Hematopoietic multipotent progenitor cell treated with erythropoietin and hydrocortisone succinate and interleukin-3 and kit ligand, for 8 days (in vitro differentiated cells): ENCODE measurements around the gene MYH1.
"Not testable (repeated sequence)": the region's sequence is repeated elsewhere in the genome, so short reads cannot be mapped to it uniquely, and the experiment has no call there.

Experiments used
- DNase-seq: peaks from one replicate; pipeline ENCODE4 v3.0.0-alpha.2; 2015

MYH1 gene

DNA sequence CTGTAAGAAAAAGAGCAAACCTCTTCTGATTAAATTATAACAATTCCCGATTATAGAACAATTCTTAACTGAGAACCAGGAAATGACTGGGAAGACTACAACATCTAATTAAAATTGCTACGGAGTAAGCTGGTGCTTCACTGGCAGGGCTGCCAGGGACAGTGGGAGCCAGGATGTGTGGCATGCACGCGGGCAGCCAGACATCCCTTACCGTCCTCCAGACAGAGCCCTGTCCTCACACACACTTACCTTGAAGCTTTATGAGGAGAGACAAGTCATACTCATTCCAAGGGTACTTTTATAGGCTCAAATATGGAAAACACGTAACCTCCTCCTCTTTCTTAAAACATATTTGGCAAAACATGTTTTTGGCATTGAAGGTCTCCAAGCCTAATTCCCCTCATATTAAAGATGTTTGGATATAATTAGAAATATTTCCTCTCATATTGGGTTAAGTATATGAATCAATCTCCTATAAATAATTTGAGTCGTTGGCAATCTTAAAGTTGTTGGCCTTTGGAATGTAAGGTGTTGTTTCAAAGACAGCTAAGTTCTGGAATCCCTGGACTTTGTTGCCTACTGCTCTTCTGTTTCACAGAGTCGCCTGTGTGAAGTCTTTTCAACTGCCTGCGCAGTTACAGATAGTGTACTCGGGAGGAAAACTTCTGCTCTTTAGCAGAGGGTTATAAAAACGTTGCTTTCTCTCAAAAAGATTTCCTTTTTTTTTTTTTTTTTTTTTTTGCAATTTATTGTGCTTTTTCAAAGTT lies at the start of gene MYH1:
TSS of gene MYH1 (minus strand) at position 272 of the 767 bp plus-strand sequence. CDS start 1,900 bp downstream, outside the sequence.
- no peak for DNase-seq

- no peak for DNase-seq
Measured at GRCh38 chr17:10563991-10564660, 45.8 kb upstream of the MYH1 start.

DNA sequence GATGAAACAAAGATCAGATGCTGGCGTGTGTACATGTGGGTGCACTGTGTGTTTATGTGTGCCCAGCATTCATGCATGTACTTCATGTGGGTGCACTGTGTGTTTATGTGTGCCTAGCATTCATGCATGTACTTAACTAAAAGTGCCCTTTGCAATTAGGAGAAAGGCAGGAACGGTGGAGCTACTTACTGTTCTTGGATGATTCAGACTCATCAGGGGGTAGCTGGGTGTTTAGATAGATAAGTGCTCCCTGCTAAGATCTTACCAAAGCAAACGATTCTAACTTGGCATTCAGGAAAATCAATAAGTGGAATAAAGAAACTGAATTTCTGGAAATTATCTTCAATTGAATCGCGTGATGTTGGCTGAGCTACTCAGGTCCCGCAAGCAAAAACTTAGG lies 39.7 kb upstream of the MYH1 start:
- no peak for DNase-seq

DNA sequence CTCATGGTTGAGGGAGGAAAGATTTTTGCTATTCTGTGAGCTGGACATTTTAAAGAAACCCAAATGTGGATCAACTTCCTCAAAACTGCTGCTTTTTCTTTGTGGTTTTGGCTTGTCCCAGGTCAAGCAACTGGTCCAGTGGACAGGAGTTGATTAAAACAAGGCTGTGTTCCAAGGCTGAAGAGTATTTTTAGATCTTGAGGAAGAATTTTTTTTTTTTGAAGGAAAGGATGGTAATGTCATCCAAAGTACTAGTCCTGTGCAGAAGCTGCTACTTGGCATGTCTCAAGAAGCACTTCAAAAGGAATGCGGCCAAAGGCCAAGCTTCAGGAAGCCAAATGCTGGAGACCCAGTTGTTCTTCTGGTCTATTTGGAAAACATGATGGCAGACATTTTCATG lies 39.1 kb upstream of the MYH1 start:
- DNase-seq: no peak

GRCh38 chr17:10556301-10557005 lies 38.1 kb upstream of the MYH1 start:
- no peak for DNase-seq

GRCh38 chr17:10550014-10550413 lies 31.7 kb upstream of the MYH1 start:
- no peak for DNase-seq

GRCh38 chr17:10549096-10549842 lies 30.9 kb upstream of the MYH1 start, which contains the start of gene MYH2:
TSS of gene MYH2 (minus strand) at chr17:10549658. CDS start at chr17:10547920, 1,738 bp downstream.
- no peak for DNase-seq

DNA sequence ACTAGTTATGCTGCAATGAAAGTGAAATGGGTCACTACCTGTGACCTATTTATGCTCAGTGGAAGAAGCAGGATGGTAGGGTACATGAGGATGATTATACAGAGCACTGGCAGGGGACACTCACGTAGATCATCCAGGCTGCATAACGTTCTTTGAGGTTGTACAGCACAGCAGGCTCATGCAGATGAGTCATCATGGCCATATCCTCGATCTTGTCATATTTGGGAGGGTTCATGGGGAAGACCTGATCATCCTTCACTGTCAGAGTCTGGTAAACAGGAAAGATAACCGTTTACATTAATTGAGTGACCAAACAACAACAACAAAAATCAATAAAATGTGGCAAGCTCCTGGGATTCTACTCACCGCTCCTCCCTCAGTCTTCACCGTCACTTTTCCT lies 29.0 kb upstream of the MYH1 start:
- no peak for DNase-seq

DNA sequence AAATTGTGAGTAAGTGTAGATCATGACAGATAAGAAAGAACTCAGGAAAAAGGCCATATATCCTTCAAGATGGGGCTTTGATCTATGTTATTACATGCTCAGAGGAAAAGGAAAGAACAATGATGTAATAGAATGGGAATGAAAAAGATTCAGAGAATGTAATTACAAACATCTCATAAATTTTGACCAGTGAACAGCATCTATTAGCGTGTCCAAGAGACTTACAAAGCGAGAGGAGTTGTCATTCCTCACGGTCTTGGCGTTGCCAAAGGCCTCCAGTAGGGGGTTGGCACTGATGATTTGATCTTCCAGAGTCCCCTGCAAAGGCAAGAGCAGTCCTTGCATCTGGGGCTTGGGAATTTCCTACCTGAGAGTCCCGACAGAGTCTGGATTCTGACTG lies 25.1 kb upstream of the MYH1 start:
- DNase-seq: not testable (repeated sequence)

GRCh38 chr17:10541179-10541578 lies 22.8 kb upstream of the MYH1 start:
- not testable (repeated sequence) for DNase-seq

DNA sequence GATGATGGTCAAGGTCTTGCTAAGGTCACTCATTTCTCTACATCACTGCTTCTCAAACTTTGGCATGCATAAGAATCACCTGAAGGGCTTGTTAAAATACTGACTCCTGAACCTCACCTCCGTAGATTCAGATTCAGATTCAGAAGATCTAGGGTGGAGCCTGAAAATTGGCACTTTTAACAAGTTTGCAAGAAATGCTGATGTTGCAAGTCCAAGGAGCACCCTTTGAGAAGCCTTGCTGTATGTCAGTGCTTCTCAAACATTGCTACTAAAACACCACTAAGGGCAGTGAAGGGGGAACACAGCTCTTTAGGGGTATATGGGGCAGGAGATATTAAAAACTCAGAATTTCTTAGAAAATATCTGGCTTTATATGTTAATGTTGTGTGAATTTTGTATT lies 13.7 kb upstream of the MYH1 start:
- no peak for DNase-seq

DNA sequence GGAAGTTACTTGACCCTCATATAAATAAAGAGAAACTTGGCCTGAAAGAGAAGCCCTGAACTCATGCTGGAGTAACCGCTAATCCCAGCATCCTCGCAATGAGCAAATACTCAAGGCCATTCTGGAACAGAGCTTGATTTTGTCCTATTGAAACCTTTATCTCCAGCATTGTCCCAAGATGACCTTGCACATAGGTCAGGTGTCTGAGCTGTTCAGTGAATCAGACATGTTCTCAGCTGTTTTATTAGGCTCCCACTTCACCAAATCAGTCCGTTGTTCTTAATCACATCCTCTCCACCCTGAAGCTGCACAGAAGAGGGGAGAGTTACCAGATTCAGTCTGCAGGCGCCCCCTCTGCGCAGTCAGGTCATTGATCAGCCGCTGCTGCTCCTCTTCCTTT lies 9.1 kb upstream of the MYH1 start:
- DNase-seq: no peak

DNA sequence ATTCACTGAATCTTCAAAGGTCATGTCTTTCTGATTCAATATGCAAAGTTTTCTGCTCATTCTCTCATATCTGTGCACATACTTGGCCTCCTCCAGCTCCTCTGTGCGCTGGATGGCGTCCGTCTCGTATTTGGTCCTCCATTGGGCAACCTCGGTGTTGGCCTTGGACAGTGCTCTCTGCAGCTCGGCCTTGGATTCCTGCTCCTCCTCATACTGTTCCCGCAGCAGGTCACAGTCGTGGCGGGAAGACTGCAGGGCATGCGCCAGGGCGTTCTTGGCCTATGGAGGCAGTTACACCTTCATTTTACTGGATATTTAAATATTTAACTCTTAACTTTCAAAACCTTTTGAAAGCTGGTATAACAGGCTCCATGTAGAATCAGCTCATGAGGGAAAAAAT lies 8.2 kb upstream of the MYH1 start:
- no peak for DNase-seq

GRCh38 chr17:10523064-10523463 lies 4.7 kb upstream of the MYH1 start:
- no peak for DNase-seq

GRCh38 chr17:10521949-10522348 lies 3.6 kb upstream of the MYH1 start:
- DNase-seq: no peak

DNA sequence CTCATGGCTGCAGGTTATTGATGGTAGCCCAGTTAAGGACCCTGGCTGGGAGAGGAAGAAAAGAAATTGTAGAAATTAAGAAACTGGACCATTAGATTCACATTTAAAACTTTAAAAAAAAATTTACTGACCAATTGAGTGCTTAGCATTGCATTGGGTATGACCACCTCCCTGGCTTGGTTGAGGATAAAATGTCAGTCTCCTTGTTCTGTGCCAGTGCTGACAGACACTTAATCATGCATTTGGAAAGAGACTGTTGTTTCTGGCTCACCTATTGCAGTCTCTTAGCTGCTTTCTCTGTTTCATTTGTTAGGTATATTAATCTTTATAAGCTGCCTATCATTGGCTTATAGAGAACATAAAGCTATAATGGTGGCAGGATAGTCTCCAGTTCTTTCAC lies 1.7 kb downstream of the MYH1 start:
- DNase-seq: no peak

DNA sequence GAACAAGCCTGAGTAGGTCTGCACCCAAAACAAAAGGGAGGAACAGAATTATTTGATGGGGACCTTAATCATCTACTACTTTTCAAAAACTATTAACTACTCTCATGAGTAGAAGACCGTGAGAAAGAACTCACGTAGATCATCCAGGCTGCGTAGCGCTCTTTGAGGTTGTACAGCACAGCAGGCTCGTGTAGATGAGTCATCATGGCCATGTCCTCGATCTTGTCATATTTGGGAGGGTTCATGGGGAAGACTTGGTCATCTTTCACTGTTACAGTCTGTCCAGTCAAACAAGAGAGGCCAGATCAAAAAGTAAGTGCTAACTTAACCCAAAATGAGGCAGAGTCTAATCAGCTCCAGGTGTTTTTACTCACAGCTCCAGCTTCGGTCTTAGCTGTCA lies 2.3 kb downstream of the MYH1 start:
- DNase-seq: no peak

DNA sequence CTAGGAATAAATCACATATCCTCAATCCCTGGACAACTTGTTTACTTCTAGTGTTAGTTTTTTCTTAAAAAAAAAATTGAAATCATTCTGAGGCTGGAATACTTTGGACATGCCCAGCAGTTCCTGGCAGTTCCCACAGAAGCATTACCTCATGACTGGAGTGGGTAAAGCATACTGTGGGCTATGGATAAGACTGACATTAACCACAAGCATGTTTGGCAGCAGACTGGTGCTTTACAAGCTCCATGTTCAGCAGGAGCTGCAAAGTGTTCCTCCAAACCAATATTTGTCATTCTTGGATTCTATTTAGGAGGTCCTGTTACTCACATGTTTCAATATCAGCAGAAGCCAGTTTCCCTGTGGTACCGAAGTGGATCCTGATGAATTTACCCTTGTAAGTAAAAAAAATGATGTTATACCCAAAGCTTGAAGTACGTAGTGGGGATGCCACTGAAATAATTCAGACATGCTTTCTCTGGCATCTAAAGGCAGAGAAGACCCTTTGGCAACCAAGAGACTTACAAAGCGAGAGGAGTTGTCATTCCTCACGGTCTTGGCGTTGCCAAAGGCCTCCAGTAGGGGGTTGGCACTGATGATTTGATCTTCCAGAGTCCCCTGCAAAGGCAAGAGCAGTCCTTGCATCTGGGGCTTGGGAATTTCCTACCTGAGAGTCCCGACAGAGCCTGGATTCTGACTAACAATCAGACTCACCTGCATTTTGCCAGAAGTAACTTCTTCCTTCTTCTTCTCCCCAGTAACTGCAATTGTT lies 4.9 kb downstream of the MYH1 start:
- no peak for DNase-seq

- no peak for DNase-seq
Measured at GRCh38 chr17:10512856-10513255, 5.5 kb downstream of the MYH1 start.

DNA sequence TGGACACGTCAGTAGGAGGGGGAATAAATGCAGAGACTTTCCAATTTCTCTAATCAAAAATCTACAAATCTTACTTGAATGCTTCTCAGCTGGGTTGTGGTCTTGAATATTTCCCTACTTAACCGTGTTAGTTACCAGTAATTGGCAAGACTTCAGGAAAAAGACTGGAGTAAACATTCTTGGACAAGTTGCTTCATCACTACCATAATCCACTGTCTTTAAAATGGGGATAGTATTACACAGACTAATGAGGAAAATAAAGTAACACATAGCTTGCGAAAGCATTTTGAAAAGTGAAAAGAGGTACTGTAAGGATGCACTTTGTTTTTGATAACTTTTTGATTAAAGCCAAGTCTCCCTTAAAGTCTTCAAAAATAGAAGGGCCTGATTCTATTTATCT lies 18.4 kb downstream of the MYH1 start:
- no peak for DNase-seq

GRCh38 chr17:10492004-10492403 lies 26.3 kb downstream of the MYH1 start:
- DNase-seq: no peak

DNA sequence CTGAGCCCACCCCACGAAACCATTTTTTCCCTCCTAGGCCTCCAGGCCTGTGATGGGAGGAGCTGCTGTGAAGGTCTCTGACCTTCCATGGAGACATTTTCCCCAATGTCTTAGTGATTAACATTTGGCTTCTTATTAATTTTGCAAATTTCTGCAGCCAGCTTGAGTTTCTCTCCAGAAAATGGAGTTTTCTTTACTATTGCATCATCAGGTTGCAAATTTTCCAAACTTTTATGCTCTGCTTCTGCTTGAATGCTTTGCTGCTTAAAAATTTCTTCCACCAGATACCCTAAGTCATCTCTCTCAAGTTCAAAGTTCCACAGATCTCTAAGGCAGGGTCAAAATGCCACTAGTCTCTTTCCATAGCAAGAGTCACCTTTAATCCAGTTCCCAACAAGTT lies 36.1 kb downstream of the MYH1 start:
- no peak for DNase-seq
